ENCODE results near the gene THADA.

DNA sequence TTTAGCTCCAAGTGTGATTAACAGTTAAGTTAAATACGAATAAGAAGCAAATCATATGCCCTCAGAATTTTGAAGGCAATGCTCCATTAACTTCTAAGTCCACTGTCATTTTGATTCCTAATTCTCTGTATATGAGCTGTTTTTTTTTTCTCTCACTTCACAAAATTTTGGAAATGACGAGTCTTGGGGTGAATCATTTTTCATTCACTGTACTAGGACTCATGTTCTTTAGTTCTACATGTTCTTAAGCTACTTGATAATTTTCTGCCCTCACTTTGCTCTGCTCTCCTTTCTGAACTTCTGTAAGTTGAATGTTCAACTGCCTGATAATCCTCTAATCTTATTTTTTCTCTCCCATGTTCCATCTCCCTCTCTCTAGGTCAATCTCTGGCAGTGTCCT is 141.0 kb downstream of the THADA start:
- TF ChIP-seq ZNF274 (IDR thresholded peaks at IDR 0.05; ENCODE audit: low read depth, low read length) = no peak
- no peak for TF ChIP-seq YY1 (IDR thresholded peaks at IDR 0.05; ENCODE audit: insufficient read depth, insufficient read length)
- TF ChIP-seq SUZ12 (IDR thresholded peaks at IDR 0.05; ENCODE audit: extremely low read depth, insufficient read depth, insufficient read length) = no peak

Measured in NT2/D1 (cell line).